Caco-2 (cell line): Measurements from ENCODE around the gene SCFD2. TPM values are rescaled to one million over a fixed set of nuclear protein-coding genes. Genes with fewer than 3 reads are reported as not detected.

ENCODE experiments used
- BruUV-seq: library from RNA; stranded (reverse); fragments of 400-500 nt; replicated peaks from 2 replicates; lab custom pipeline; 2021; lab: Mats Ljungman, UMichigan
- CTCF ChIA-PET: fragments of 300-600 bp; sonication (Branson Sonifier 250); formaldehyde crosslinking; loops from one replicate; lab custom pipeline; 2022; ENCODE audit warnings: antibody characterized with exemption; lab: Charles Lee
- POLR2A ChIA-PET: fragments of 300-600 bp; sonication (Branson Sonifier 250); formaldehyde crosslinking; loops from one replicate; lab custom pipeline; 2022; ENCODE audit warnings: antibody characterized with exemption; lab: Charles Lee
- DNase-seq, 2 experiments: peaks; one replicate each; pipeline versions ENCODE4 v3.0.0 to v3.0.0-alpha.2; 2020 to 2022
- H3K27me3 ChIP-seq: replicated peaks from 2 replicates; pipeline ENCODE4 v1.6.0; 2011; ENCODE audit warnings: low read length; ENCODE audit not compliant: control insufficient read depth, insufficient read depth
- H3K36me3 ChIP-seq: 2 replicates; pipeline ENCODE4 v1.5.1; 2011; ENCODE audit warnings: low read length; ENCODE audit not compliant: control insufficient read depth, insufficient read depth
- H3K4me1 ChIP-seq: fragments of 250-450 bp; sonication (Bioruptor Pico); 2 replicates; pipeline ENCODE4 v1.5.1; 2020; ENCODE audit warnings: mild to moderate bottlenecking
- H3K4me3 ChIP-seq: 2 replicates; pipeline ENCODE4 v1.5.1; 2011; ENCODE audit warnings: low read depth, mild to moderate bottlenecking, control low read depth, low read length
- H3K9me3 ChIP-seq: fragments of 250-450 bp; sonication (Bioruptor Pico); 2 replicates; pipeline ENCODE4 v1.5.1; 2020; ENCODE audit warnings: mild to moderate bottlenecking, moderate library complexity
- H3K27ac Mint-ChIP-seq: one replicate; pipeline ENCODE4 v1.8.0; 2022; ENCODE audit warnings: mixed read lengths; ENCODE audit not compliant: unreplicated experiment
- H3K27me3 Mint-ChIP-seq: one replicate; pipeline ENCODE4 v1.8.0; 2022; ENCODE audit warnings: mixed read lengths; ENCODE audit not compliant: insufficient read depth, unreplicated experiment
- H3K36me3 Mint-ChIP-seq: one replicate; pipeline ENCODE4 v1.8.0; 2022; ENCODE audit warnings: mild to moderate bottlenecking, mixed read lengths; ENCODE audit not compliant: insufficient read depth, unreplicated experiment
- H3K4me1 Mint-ChIP-seq: one replicate; pipeline ENCODE4 v1.8.0; 2022; ENCODE audit warnings: low read depth, mixed read lengths; ENCODE audit not compliant: unreplicated experiment
- H3K4me3 Mint-ChIP-seq: one replicate; pipeline ENCODE4 v1.8.0; 2022; ENCODE audit warnings: mild to moderate bottlenecking, moderate library complexity, mixed read lengths; ENCODE audit not compliant: unreplicated experiment
- H3K9me3 Mint-ChIP-seq: one replicate; pipeline ENCODE4 v1.8.0; 2022; ENCODE audit warnings: mixed read lengths; ENCODE audit not compliant: unreplicated experiment
- CTCF ChIP-seq, 2 experiments: fragments of 200-600 bp in 1 of 2; IDR thresholded peaks; 1 replicate in 1 of 2; 2 replicates in 1 of 2; pipeline versions ENCODE4 v1.5.1 to v1.8.0; 2011 to 2022; ENCODE audit warnings: antibody characterized with exemption in 1 of 2, control low read depth in 1 of 2, inconsistent platforms in 1 of 2, low read depth in 1 of 2, low read length in 1 of 2, mild to moderate bottlenecking in 1 of 2, moderate library complexity in 1 of 2; ENCODE audit not compliant: insufficient read depth in 1 of 2, severe bottlenecking in 1 of 2, unreplicated experiment in 1 of 2
- intact Hi-C: fragments of 100-400 bp; cut with micrococcal nuclease; formaldehyde crosslinking; loops from one replicate; pipeline ENCODE4 v1.10.0; 2022; ENCODE audit not compliant: unreplicated experiment
- total RNA-seq: library from RNA; stranded (reverse); gene quantifications from 2 replicates; pipeline ENCODE4 v1.2.3, GENCODE V29; 2022

The SCFD2 gene
- total RNA-seq, 1 experiment from 2014 or later, result 12.2 TPM

GRCh38 chr4:52891743-52892142 is 474.1 kb downstream of the SCFD2 start:
- Mint-ChIP-seq H3K9me3 (peaks cover 10% of the 10 kb centered on the region), H3K36me3 (no peaks in the 10 kb centered on the region), H3K4me3 (no peak overlapping the region), H3K4me1 (no peaks in the 10 kb centered on the region), H3K27me3 (no peaks in the 10 kb centered on the region), H3K27ac (no peak overlapping the region)
- Histone ChIP-seq H3K4me3 (no peak overlapping the region), H3K36me3 (no peaks in the 10 kb centered on the region), H3K4me1 (no peaks in the 10 kb centered on the region), H3K9me3 (no peaks in the 10 kb centered on the region), H3K27me3 (no peaks in the 10 kb centered on the region)
- intact Hi-C loops, result no loop called here
- ChIA-PET CTCF (no interaction called here), POLR2A (no interaction called here)
- no peak for TF ChIP-seq CTCF (IDR thresholded peaks at IDR 0.05; ENCODE audit: insufficient read depth in 1 of 2, low read depth in 1 of 2, low read length in 1 of 2, severe bottlenecking in 1 of 2, unreplicated experiment in 1 of 2)
- BruUV-seq, result no TSS peak
- DNase-seq, result no peak

- Mint-ChIP-seq H3K4me1 (no peaks in the 10 kb centered on the region), H3K9me3 (peaks cover 20% of the 10 kb centered on the region), H3K27me3 (no peaks in the 10 kb centered on the region), H3K27ac (no peak overlapping the region), H3K4me3 (no peak overlapping the region), H3K36me3 (peaks cover 9% of the 10 kb centered on the region)
- intact Hi-C loops, result no loop called here
- no peaks in the 10 kb centered on the region for H3K27me3 ChIP-seq
- POLR2A ChIA-PET, result no interaction called here
- CTCF ChIA-PET, result no interaction called here
- no TSS peak for BruUV-seq
- H3K36me3 ChIP-seq, result no peaks in the 10 kb centered on the region
- no peak for TF ChIP-seq CTCF (IDR thresholded peaks at IDR 0.05; ENCODE audit: insufficient read depth in 1 of 2, low read depth in 1 of 2, low read length in 1 of 2, severe bottlenecking in 1 of 2, unreplicated experiment in 1 of 2)
- H3K4me1 ChIP-seq, result no peaks in the 10 kb centered on the region
- DNase-seq, result no peak
- no peak overlapping the region for H3K4me3 ChIP-seq
- H3K9me3 ChIP-seq, result peaks cover 5% of the 10 kb centered on the region
Observed at GRCh38 chr4:52890521-52890791, 475.4 kb downstream of the SCFD2 start.

- ChIA-PET POLR2A (no interaction called here), CTCF (no interaction called here)
- BruUV-seq, result no TSS peak
- Histone ChIP-seq H3K9me3 (peaks cover 5% of the 10 kb centered on the region), H3K4me1 (no peaks in the 10 kb centered on the region), H3K36me3 (no peaks in the 10 kb centered on the region), H3K4me3 (no peak overlapping the region), H3K27me3 (no peaks in the 10 kb centered on the region)
- no peak overlapping the region for H3K4me3 Mint-ChIP-seq
- no peak overlapping the region for H3K27ac Mint-ChIP-seq
- H3K36me3 Mint-ChIP-seq, result peaks cover 13% of the 10 kb centered on the region
- peaks cover 20% of the 10 kb centered on the region for H3K9me3 Mint-ChIP-seq
- no peaks in the 10 kb centered on the region for H3K27me3 Mint-ChIP-seq
- no peak for TF ChIP-seq CTCF (IDR thresholded peaks at IDR 0.05; ENCODE audit: insufficient read depth in 1 of 2, low read depth in 1 of 2, low read length in 1 of 2, severe bottlenecking in 1 of 2, unreplicated experiment in 1 of 2)
- DNase-seq, result no peak
- H3K4me1 Mint-ChIP-seq, result no peaks in the 10 kb centered on the region
- intact Hi-C loops, result no loop called here
Observed at GRCh38 chr4:52889778-52890520, 475.9 kb downstream of the SCFD2 start.
